D721Med (cell line): ENCODE measurements around the gene PRR36.

ENCODE experiments used
- DNase-seq: peaks from one replicate; pipeline ENCODE4 v3.0.0; 2011; ENCODE audit warnings: low spot score; ENCODE audit not compliant: insufficient read length
- FAIRE-seq: peaks from 2 replicates; lab custom pipeline; 2011; peaks lifted over from hg19 to GRCh38; lab: Jason Lieb, UNC
- CTCF ChIP-seq: IDR thresholded peaks from 2 replicates; pipeline ENCODE4 v1.5.1; 2012; ENCODE audit warnings: mild to moderate bottlenecking, control low read depth; ENCODE audit not compliant: insufficient read depth; ENCODE audit errors: missing control alignments

Gene PRR36

DNA sequence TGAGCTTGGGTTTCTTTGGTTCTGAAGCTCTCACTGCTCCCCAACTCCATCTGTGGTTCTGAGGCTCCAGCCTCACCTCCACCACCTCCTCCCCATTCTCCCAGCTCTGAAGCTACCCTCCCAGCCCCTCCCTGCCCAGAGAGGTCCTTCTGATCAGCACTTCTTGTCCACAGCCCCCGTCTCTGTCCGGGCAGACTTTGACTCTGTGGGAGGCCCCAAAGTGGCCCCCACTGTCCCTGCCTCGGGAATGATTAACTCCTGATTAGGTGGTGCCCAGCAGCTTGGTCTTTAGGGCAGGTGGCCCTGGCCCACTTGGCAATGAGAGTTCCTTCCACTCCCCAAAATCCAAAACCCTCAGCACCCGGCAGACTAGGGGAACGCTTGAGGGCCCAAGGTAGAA is 29.8 kb downstream of the PRR36 start:
- DNase-seq, result no peak

GRCh38 chr19:7843521-7843920 is 30.7 kb downstream of the PRR36 start:
- no peak for TF ChIP-seq CTCF
- DNase-seq (no peak), FAIRE-seq (no peak)

More for the DNA sequence above, 29.8 kb downstream of the PRR36 start:
- FAIRE-seq, result no peak
- TF ChIP-seq CTCF, result no peak

- no peak for DNase-seq
- FAIRE-seq, result peak; percentile 58
- no peak for TF ChIP-seq CTCF
Observed at GRCh38 chr19:7842661-7843294, 31.4 kb downstream of the PRR36 start.

DNA sequence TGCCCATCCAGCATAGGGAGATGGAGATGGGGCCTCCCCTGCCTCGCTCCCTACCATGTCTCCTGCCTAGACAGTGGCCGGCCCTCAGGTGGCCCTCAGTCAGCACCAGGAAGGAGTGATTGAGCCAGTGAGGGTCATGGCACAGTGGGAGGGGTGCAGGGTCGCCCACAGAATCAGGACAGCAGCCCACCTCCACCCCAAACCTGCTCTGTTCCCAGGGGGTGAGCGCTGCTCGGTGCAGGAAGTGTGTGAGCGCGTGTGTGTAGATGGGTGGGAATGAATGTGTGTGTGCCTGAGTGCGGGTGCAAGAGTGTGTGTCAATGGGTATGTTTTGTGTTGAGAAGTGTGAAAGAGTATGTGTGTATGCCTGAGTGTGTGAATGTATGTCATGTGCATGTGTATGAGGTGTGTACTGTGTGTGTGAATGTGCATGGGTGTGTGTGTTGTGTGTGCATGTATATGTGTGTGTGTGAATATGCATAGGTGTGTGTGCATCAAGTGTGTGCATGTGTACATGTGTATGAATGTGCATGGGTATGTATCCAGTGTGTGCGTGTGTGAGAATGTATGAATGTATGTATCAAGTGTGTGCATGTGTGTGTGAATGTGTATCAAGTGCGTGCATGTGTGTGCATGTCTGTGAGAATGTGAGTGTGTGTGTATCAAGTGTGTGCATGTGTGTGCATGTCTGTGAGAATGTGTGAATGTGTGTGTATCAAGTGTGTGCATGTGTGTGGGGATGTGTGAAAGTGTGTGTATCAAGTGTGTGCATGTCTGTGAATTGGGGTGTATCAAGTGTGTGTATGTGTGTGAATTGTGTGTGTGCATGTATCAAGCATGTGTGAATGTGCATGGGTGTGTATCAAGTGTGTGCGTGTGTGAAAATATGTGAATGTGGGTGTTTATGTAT is 32.2 kb downstream of the PRR36 start:
- DNase-seq (no peak), FAIRE-seq (no peak)
- TF ChIP-seq CTCF, result no peak

DNA sequence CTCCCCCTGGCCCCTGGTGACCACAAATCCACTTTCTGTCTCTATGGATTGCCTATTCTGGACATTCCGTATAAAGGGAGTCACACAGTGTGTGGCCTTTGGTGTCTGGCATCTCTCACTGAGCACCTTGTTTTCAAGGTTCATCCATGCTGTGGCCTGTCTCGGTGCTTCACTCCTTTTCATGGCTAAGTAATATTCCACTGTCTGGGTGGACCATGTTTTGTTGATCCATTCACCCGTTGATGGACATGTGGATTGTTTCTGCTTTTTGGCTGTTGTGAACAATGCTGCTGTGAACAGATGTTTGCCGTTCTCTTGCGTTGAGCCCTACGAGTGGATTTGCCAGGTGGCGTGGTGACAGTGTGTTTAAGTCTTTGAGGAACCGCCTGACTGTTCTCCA is 33.6 kb downstream of the PRR36 start:
- no peak for FAIRE-seq
- no peak for DNase-seq
- no peak for TF ChIP-seq CTCF

DNA sequence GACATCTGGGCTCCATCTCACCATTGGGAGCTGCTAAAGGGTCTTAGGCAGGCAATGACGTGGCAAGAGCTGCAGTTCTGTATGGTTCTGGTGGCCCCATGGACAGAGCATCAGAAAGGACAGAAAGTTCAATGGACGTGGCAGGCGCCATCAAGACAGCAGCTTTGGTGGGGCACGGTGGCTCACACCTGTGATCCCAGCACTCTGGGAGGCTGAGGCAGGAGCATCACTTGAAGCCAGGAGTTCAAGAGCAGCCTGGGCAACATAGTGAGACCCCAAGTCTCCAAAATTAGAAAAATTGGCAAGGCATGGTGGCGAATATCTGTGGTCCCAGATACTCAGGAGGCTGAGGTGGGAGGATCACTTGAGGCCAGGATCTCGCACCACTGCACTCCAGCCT is 34.7 kb downstream of the PRR36 start:
- DNase-seq (no peak), FAIRE-seq (no peak)
- no peak for TF ChIP-seq CTCF
